Sigmoid colon (tissue), 4 donors: Measurements from ENCODE around the gene PLPPR2.

Experiments used
- CTCF ChIP-seq, 4 experiments: fragments of 450-650 bp in 3 of 4; fragments of 200-600 bp in 1 of 4; IDR thresholded peaks; one replicate each; pipeline ENCODE4 v1.5.1; 2016 to 2019; ENCODE audit warnings: antibody characterized with exemption in 4 of 4, mild to moderate bottlenecking in 3 of 4, moderate library complexity in 2 of 4
- EP300 ChIP-seq, 4 donors: sonication (generic); formaldehyde crosslinking; IDR thresholded peaks; one replicate each; pipeline ENCODE4 v1.6.1; 2017; ENCODE audit warnings: antibody characterized with exemption in 4 of 4

GRCh38 chr19:11337080-11337479 lies 18.2 kb upstream of the PLPPR2 start:
- no peak for TF ChIP-seq CTCF (IDR thresholded peaks at IDR 0.05)
- TF ChIP-seq EP300 (IDR thresholded peaks at IDR 0.05): no peak
